GM10266 (cell line): ENCODE results near the gene KLHDC10.

Experiments
- DNase-seq: peaks from one replicate; pipeline ENCODE4 v3.0.0; 2012; ENCODE audit errors: extremely low spot score
- CTCF ChIP-seq: IDR thresholded peaks from 2 replicates; pipeline ENCODE4 v1.5.1; 2012; ENCODE audit warnings: mild to moderate bottlenecking, low read depth; ENCODE audit not compliant: control insufficient read depth, insufficient read depth; ENCODE audit errors: missing control alignments

The KLHDC10 gene

GRCh38 chr7:130069978-130070860 is at the start of gene KLHDC10:
Gene KLHDC10 (plus strand): TSS chr7:130070534. CDS start chr7:130070644, 110 bp downstream.
- DNase-seq = peak; percentile 98
- no peak for TF ChIP-seq CTCF

- DNase-seq = no peak
- TF ChIP-seq CTCF = no peak
Observed at GRCh38 chr7:130021105-130021834, 49.1 kb upstream of the KLHDC10 start.

- no peak for TF ChIP-seq CTCF
- DNase-seq = no peak
Observed at GRCh38 chr7:130022115-130022514, 48.2 kb upstream of the KLHDC10 start.

GRCh38 chr7:130022623-130023175 is 47.6 kb upstream of the KLHDC10 start:
- TF ChIP-seq CTCF = no peak
- no peak for DNase-seq

- no peak for DNase-seq
- TF ChIP-seq CTCF = no peak
Observed at GRCh38 chr7:130024390-130024789, 45.9 kb upstream of the KLHDC10 start.

GRCh38 chr7:130032698-130033097 is 37.6 kb upstream of the KLHDC10 start:
- TF ChIP-seq CTCF = no peak
- no peak for DNase-seq
